Neuronal stem cell (in vitro differentiated cells): ENCODE results near the gene SPOP.
A peak's percentile ranks its signal among the peaks of the same experiment; 100 is the strongest.

ENCODE experiments used
- DNase-seq: peaks from one replicate; pipeline ENCODE4 v3.0.0-alpha.2; 2013; ENCODE audit warnings: low spot score
- H2AFZ ChIP-seq: one replicate; pipeline ENCODE4 v1.6.1; 2013; ENCODE audit warnings: mild to moderate bottlenecking, low read length, inconsistent platforms
- H2AK5ac ChIP-seq: 2 replicates; pipeline ENCODE4 v1.6.1; 2013; ENCODE audit warnings: low read depth, mild to moderate bottlenecking, inconsistent platforms, low read length, moderate library complexity, mixed read lengths
- H2BK120ac ChIP-seq: 2 replicates; pipeline ENCODE4 v1.6.1; 2013; ENCODE audit warnings: low read depth, mild to moderate bottlenecking, inconsistent platforms, low read length, moderate library complexity, mixed read lengths
- H2BK12ac ChIP-seq: one replicate; pipeline ENCODE4 v1.6.1; 2013; ENCODE audit warnings: low read length, inconsistent platforms
- H2BK15ac ChIP-seq: 2 replicates; pipeline ENCODE4 v1.6.1; 2013; ENCODE audit warnings: mild to moderate bottlenecking, low read length, inconsistent platforms, mixed read lengths
- H2BK5ac ChIP-seq: one replicate; pipeline ENCODE4 v1.6.1; 2013; ENCODE audit warnings: inconsistent platforms, mild to moderate bottlenecking, low read length, moderate library complexity
- H3K14ac ChIP-seq: one replicate; pipeline ENCODE4 v1.6.1; 2013; ENCODE audit warnings: low read length, inconsistent platforms
- H3K18ac ChIP-seq: 2 replicates; pipeline ENCODE4 v1.6.1; 2013; ENCODE audit warnings: low read length, inconsistent platforms
- H3K23ac ChIP-seq: 2 replicates; pipeline ENCODE4 v1.6.1; 2013; ENCODE audit warnings: low read depth, mild to moderate bottlenecking, mixed read lengths, low read length, inconsistent platforms; ENCODE audit not compliant: poor library complexity
- H3K27ac ChIP-seq: replicated peaks from 3 replicates; pipeline ENCODE4 v1.5.1; 2013; ENCODE audit warnings: low read length, inconsistent platforms
- H3K27me3 ChIP-seq, 3 experiments: 2 replicates each; pipeline ENCODE4 v1.6.1; 2013; ENCODE audit warnings: low read length in 3 of 3, mild to moderate bottlenecking in 2 of 3, inconsistent platforms in 1 of 3, low read depth in 1 of 3, mixed read lengths in 1 of 3, moderate library complexity in 1 of 3; ENCODE audit not compliant: control insufficient read depth in 3 of 3, insufficient read depth in 3 of 3
- H3K36me3 ChIP-seq, 2 donors: replicated peaks in 1 of 2; 2 replicates each; pipeline ENCODE4 v1.6.1; 2013; ENCODE audit warnings: low read length in 2 of 2; ENCODE audit not compliant: control insufficient read depth in 2 of 2, insufficient read depth in 2 of 2
- H3K4ac ChIP-seq: 2 replicates; pipeline ENCODE4 v1.6.1; 2013; ENCODE audit warnings: inconsistent platforms, mild to moderate bottlenecking, low read length, moderate library complexity
- H3K4me1 ChIP-seq, 2 donors: 1 replicate in 1 of 2; 2 replicates in 1 of 2; pipeline ENCODE4 v1.6.1; 2013; ENCODE audit warnings: low read length in 2 of 2, low read depth in 1 of 2; ENCODE audit not compliant: control insufficient read depth in 2 of 2, insufficient read depth in 1 of 2
- H3K4me2 ChIP-seq: one replicate; pipeline ENCODE4 v1.6.1; 2013; ENCODE audit warnings: mild to moderate bottlenecking, low read length, inconsistent platforms; ENCODE audit not compliant: insufficient read depth, poor library complexity, severe bottlenecking
- H3K4me3 ChIP-seq, 2 donors: 2 replicates each; pipeline ENCODE4 v1.5.1; 2013; ENCODE audit warnings: low read length in 2 of 2, mild to moderate bottlenecking in 2 of 2, inconsistent platforms in 1 of 2, moderate library complexity in 1 of 2
- H3K79me1 ChIP-seq: one replicate; pipeline ENCODE4 v1.6.1; 2013; ENCODE audit warnings: low read depth, mild to moderate bottlenecking, inconsistent platforms, low read length, moderate library complexity
- H3K9ac ChIP-seq: one replicate; pipeline ENCODE4 v1.6.1; 2013; ENCODE audit warnings: mild to moderate bottlenecking, low read depth, low read length, inconsistent platforms; ENCODE audit not compliant: poor library complexity
- H3K9me3 ChIP-seq, 2 donors: replicated peaks in 1 of 2; 2 replicates each; pipeline versions ENCODE3 to v1.6.1; 2013; ENCODE audit warnings: low read length in 2 of 2, mild to moderate bottlenecking in 2 of 2, inconsistent platforms in 1 of 2, low read depth in 1 of 2, mixed read lengths in 1 of 2, moderate library complexity in 1 of 2; ENCODE audit not compliant: control insufficient read depth in 2 of 2, insufficient read depth in 1 of 2
- H4K8ac ChIP-seq: one replicate; pipeline ENCODE4 v1.6.1; 2013; ENCODE audit warnings: low read depth, mild to moderate bottlenecking, inconsistent platforms, low read length, moderate library complexity
- H4K91ac ChIP-seq: one replicate; pipeline ENCODE4 v1.6.1; 2013; ENCODE audit warnings: low read length, low read depth, mild to moderate bottlenecking, inconsistent platforms; ENCODE audit not compliant: poor library complexity
- WGBS, 2 donors: extraction: QIAGEN DNeasy Blood & Tissue Kit; methylation state at CpG; one replicate each; pipeline ENCODE4 v1.1.7; 2013; ENCODE audit warnings: missing lambda C conversion rate in 2 of 2, mixed read lengths in 1 of 2; ENCODE audit not compliant: insufficient read length in 2 of 2, insufficient replicate concordance in 1 of 2; ENCODE audit errors: extremely low coverage in 2 of 2; 5-methylcytosine and 5-hydroxymethylcytosine counted together

Gene SPOP

DNA sequence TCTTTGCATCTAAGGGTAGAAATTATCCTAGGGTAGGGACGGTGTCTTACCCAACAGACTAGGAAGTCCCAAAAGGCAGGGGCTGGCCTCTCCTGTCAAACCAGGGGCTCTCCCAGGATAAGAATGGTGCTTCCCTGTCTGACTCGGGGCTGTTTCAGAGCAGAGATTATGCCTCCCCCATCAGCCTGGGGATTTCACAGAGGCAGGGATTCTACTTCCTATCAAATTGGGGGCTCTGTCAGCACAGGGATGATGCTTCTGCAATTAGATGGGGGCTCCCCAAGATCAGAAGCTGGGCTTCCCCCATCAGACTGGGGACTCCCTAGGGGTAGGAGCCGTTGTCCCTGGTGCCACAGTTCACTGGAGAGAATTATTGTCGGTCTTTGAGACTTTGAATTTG, 99.9 kb downstream of the SPOP start:
- Histone ChIP-seq H3K36me3 (no peaks in the 10 kb centered on the region), H2BK120ac (no peak overlapping the region), H3K27me3 (peaks cover 0 to 54% (median 4%) of the 10 kb centered on the region in 3 experiments), H3K9ac (no peak overlapping the region), H3K27ac (no peak overlapping the region), H2AFZ (no peak overlapping the region), H3K18ac (no peak overlapping the region), H4K8ac (no peak overlapping the region), H2BK12ac (no peak overlapping the region), H3K4ac (no peak overlapping the region), H3K4me1 (peaks cover 6% of the 10 kb centered on the region in 2 donors), H2AK5ac (peak overlapping the region; percentile 60), H3K4me2 (no peak overlapping the region), H3K14ac (no peak overlapping the region), H2BK15ac (no peak overlapping the region), H4K91ac (no peak overlapping the region), H3K79me1 (peaks cover 1% of the 10 kb centered on the region), H3K4me3 (no peak overlapping the region), H2BK5ac (no peak overlapping the region), H3K9me3 (peaks cover 0 to 2% of the 10 kb centered on the region in 2 donors), H3K23ac (peak overlapping the region; percentile 65)
- DNase-seq = no peak
- no CpG with 5 or more reads among the region's 4 CpGs for WGBS, 2 donors

DNA sequence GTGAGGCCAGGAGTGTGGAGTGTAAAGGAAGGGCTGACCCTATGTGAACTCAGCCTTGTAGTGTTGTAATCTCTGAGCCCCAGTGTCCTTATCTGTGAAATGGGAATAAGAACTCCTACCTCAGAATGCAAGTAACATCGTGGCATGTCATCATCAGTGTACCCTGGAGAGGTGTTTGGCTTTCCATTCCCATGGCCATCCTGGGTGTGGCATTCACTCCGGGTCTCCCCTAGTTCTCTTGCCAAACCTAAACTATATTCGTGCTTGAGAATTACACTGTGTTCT, 100.3 kb downstream of the SPOP start:
- WGBS, 2 donors = no CpG with 5 or more reads among the region's 3 CpGs
- no peak overlapping the region for H2BK12ac ChIP-seq
- H3K27me3 ChIP-seq = peaks cover 0 to 57% (median 4%) of the 10 kb centered on the region in 3 experiments
- H2AFZ ChIP-seq = no peak overlapping the region
- H3K9ac ChIP-seq = no peak overlapping the region
- no peak overlapping the region for H3K27ac ChIP-seq
- no peak for DNase-seq
- peaks cover 0 to 2% of the 10 kb centered on the region in 2 donors for H3K9me3 ChIP-seq
- no peak overlapping the region for H4K91ac ChIP-seq
- H3K4ac ChIP-seq = no peak overlapping the region
- peaks cover 6% of the 10 kb centered on the region in 2 donors for H3K4me1 ChIP-seq
- no peak overlapping the region for H2BK120ac ChIP-seq
- no peak overlapping the region for H3K23ac ChIP-seq
- no peak overlapping the region for H3K14ac ChIP-seq
- no peak overlapping the region for H4K8ac ChIP-seq
- no peak overlapping the region for H3K4me3 ChIP-seq
- no peaks in the 10 kb centered on the region for H3K36me3 ChIP-seq
- H3K18ac ChIP-seq = no peak overlapping the region
- peaks cover 1% of the 10 kb centered on the region for H3K79me1 ChIP-seq
- H2BK5ac ChIP-seq = no peak overlapping the region
- no peak overlapping the region for H2AK5ac ChIP-seq
- no peak overlapping the region for H3K4me2 ChIP-seq
- H2BK15ac ChIP-seq = no peak overlapping the region

DNA sequence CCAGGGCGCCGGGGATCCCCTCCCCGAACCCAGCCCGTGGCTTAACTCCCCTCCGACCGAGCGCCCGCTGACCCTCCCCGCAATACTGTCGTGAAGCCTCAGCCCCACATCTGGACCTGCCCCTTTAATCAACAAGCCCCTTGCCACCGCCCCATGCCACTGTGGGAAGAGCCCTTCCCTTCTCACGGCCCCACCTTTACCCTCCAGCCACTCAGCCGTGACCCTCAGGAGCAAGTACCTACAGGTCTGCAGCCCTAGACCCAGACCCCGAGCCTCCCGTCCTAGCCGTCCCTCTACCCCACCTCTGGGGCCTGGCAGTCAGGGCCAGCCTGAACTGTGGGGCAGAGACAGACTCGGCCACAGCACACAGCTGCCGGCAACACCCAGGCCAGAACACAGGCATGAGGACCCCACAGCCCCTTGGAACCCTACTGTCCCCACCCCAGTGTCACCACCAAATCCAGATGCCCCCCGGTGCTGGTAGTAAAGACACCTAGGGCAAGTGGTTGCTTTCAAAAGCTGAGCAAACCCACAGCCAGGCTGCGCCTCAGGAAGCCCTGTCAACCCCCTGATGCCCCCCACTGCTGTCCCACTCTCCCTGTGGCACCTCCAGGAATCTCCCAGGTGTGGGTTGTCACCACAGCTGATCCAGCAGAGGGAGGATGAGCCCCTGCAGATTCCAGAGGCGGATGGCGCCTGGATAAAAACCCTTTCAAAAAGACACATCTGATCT, 100.8 kb downstream of the SPOP start:
- Histone ChIP-seq H4K8ac (no peak overlapping the region), H3K9me3 (peaks cover 0 to 2% of the 10 kb centered on the region in 2 donors), H3K23ac (peak overlapping the region; percentile 94), H3K27ac (no peak overlapping the region), H3K4ac (peak overlapping the region; percentile 46), H2BK15ac (peak overlapping the region; percentile 87), H3K4me2 (peak overlapping the region; percentile 90), H3K14ac (peak overlapping the region; percentile 63), H3K27me3 (peaks cover 0 to 62% (median 4%) of the 10 kb centered on the region in 3 experiments), H3K4me3 (peak overlapping the region; percentile 57 to 85), H3K4me1 (peaks cover 6% of the 10 kb centered on the region in 2 donors), H2AK5ac (peak overlapping the region; percentile 80), H2AFZ (peak overlapping the region; percentile 96), H2BK12ac (peak overlapping the region; percentile 63), H3K9ac (peak overlapping the region; percentile 86), H2BK5ac (peak overlapping the region; percentile 89), H4K91ac (no peak overlapping the region), H3K18ac (peak overlapping the region; percentile 99), H3K36me3 (no peaks in the 10 kb centered on the region), H3K79me1 (peaks cover 1% of the 10 kb centered on the region), H2BK120ac (peak overlapping the region; percentile 77)
- WGBS, 2 donors = no CpG with 5 or more reads among the region's 22 CpGs
- DNase-seq = no peak

DNA sequence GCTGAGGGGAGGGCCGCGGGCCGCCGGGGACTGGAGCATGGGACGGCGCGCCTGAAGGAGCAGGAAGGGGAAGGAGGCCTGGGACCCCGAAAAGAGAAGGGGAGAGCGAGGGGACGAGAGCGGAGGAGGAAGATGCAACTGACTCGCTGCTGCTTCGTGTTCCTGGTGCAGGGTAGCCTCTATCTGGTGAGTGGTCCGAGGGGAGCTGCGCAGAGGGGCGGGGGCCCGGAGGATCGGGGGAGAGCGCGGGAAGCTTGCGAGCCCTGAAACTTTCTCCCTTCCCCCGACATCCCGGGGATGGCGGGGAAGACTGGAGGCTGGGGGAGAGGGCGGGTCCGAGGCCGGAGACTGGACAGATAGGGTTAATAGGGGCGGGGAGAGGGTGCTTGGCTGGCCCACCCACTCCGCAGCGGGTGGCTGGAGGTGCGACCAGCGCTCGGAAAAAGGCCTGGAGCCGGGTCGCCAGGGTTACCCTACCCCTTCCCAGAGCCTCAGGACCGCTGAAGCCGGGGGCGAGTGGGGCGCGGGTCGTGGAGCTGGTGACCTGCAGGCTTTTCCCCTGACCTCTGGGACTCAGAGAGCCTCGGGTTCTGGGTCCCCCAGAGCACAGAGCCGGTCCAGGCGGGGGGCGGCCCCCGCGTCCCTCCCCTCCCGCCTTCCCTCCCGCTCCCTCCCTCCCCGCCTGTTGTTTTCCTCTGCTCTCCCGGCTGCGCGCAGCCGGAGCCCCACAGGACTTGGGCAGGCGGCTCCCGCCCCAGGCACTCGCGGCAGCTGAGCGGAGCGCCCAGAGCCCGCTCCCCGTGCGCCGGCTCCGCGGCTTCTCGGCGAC, 101.6 kb downstream of the SPOP start:
- Histone ChIP-seq H2BK120ac (peak overlapping the region; percentile 77), H3K18ac (peak overlapping the region; percentile 99), H3K9ac (peak overlapping the region; percentile 97), H3K4ac (no peak overlapping the region), H3K36me3 (no peaks in the 10 kb centered on the region), H3K27ac (no peak overlapping the region), H2BK12ac (peak overlapping the region; percentile 63), H2AFZ (peak overlapping the region; percentile 96), H3K4me1 (peaks cover 4 to 6% of the 10 kb centered on the region in 2 donors), H3K23ac (peak overlapping the region; percentile 94), H3K4me2 (peak overlapping the region; percentile 90), H4K91ac (no peak overlapping the region), H3K27me3 (peaks cover 0 to 68% (median 5%) of the 10 kb centered on the region in 3 experiments), H3K4me3 (peak overlapping the region; percentile 57 to 85), H3K9me3 (peaks cover 0 to 2% of the 10 kb centered on the region in 2 donors), H4K8ac (no peak overlapping the region), H3K14ac (peak overlapping the region; percentile 78), H2AK5ac (peak overlapping the region; percentile 72), H3K79me1 (peaks cover 1% of the 10 kb centered on the region), H2BK5ac (peak overlapping the region; percentile 89), H2BK15ac (peak overlapping the region; percentile 100)
- DNase-seq = peak; percentile 70
- no CpG with 5 or more reads among the region's 68 CpGs for WGBS, 2 donors
